A549 treated with AZD9567 at 1 μM for 4 hours (cell line): Measurements from ENCODE around the gene STARD13. TPM values are rescaled to one million over a fixed set of nuclear protein-coding genes. Genes with fewer than 3 reads are reported as not detected.

Source experiments
- total RNA-seq: library from RNA; stranded (reverse); fragments of 200-300 nt; extraction: Qiagen RNA extraction; gene quantifications from 5 replicates; pipeline ENCODE4 v1.2.3, GENCODE V29; 2022; ENCODE audit not compliant: insufficient read depth

The STARD13 gene, protein sequence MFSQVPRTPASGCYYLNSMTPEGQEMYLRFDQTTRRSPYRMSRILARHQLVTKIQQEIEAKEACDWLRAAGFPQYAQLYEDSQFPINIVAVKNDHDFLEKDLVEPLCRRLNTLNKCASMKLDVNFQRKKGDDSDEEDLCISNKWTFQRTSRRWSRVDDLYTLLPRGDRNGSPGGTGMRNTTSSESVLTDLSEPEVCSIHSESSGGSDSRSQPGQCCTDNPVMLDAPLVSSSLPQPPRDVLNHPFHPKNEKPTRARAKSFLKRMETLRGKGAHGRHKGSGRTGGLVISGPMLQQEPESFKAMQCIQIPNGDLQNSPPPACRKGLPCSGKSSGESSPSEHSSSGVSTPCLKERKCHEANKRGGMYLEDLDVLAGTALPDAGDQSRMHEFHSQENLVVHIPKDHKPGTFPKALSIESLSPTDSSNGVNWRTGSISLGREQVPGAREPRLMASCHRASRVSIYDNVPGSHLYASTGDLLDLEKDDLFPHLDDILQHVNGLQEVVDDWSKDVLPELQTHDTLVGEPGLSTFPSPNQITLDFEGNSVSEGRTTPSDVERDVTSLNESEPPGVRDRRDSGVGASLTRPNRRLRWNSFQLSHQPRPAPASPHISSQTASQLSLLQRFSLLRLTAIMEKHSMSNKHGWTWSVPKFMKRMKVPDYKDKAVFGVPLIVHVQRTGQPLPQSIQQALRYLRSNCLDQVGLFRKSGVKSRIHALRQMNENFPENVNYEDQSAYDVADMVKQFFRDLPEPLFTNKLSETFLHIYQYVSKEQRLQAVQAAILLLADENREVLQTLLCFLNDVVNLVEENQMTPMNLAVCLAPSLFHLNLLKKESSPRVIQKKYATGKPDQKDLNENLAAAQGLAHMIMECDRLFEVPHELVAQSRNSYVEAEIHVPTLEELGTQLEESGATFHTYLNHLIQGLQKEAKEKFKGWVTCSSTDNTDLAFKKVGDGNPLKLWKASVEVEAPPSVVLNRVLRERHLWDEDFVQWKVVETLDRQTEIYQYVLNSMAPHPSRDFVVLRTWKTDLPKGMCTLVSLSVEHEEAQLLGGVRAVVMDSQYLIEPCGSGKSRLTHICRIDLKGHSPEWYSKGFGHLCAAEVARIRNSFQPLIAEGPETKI
- total RNA-seq = 4.2 to 11.6 TPM (median 5.6 TPM) in 5 replicates

GRCh38 chr13:33285420-33286124, at the start of gene STARD13:
STARD13 (minus strand) TSS chr13:33285755; CDS start chr13:33285638, 117 bp downstream.

